ENCODE measurements around the gene RRP15.

Gene RRP15

DNA sequence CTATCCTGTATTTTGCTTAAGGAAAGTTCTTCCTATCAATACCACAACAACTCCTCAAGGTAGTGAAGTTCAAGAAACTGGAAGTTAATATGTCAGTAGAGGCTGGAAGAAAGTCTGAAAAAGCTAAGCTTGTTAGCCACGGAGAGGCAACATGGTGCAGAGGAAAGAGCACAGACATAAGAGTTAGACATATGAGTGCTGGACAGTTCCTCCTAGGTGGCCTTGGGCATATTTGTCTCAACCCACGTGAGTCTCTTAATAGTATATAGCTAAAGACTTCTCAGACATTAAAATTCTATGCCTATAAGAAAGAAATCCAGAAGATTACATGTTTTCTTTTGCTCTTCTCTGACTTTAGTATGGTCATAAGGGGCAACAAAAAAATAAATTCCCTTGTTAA, 22.8 kb upstream of the RRP15 start:
- TF ChIP-seq, protein P1, sequence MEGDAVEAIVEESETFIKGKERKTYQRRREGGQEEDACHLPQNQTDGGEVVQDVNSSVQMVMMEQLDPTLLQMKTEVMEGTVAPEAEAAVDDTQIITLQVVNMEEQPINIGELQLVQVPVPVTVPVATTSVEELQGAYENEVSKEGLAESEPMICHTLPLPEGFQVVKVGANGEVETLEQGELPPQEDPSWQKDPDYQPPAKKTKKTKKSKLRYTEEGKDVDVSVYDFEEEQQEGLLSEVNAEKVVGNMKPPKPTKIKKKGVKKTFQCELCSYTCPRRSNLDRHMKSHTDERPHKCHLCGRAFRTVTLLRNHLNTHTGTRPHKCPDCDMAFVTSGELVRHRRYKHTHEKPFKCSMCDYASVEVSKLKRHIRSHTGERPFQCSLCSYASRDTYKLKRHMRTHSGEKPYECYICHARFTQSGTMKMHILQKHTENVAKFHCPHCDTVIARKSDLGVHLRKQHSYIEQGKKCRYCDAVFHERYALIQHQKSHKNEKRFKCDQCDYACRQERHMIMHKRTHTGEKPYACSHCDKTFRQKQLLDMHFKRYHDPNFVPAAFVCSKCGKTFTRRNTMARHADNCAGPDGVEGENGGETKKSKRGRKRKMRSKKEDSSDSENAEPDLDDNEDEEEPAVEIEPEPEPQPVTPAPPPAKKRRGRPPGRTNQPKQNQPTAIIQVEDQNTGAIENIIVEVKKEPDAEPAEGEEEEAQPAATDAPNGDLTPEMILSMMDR (IDR thresholded peaks at IDR 0.05; ENCODE audit: insufficient read depth, low read length, missing control alignments): no peak
- ChIA-PET POLR2A (no interaction called here), CTCF (no interaction called here)
- no peak overlapping the region for H3K4me3 ChIP-seq (ENCODE audit: low read depth, low read length)
- no peak for DNase-seq (ENCODE audit: low read depth, low spot score)

DNA sequence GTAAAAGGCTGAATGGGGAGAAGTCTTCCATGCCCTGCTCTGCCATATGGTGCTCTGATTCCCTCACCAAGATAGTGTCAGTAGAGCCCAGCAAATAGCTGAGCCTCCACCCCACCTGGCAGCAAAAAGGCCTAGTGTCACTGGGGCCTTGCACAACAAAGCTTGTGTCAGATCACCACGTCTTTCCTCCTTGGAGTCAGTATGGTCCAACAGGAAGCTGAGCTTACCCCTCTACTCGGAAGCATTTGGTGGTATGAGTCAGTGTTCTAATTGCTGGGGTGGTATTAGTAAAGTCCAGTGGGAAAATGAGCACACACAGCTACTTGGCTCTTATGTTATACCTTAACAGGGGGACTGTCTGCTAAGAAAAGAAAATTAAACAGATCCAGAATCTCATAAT, 18.7 kb upstream of the RRP15 start:
- ChIA-PET POLR2A (no interaction called here), CTCF (no interaction called here)
- TF ChIP-seq, protein P1 (IDR thresholded peaks at IDR 0.05; ENCODE audit: insufficient read depth, low read length, missing control alignments): no peak
- no peak for DNase-seq (ENCODE audit: low read depth, low spot score)
- H3K4me3 ChIP-seq (ENCODE audit: low read depth, low read length): no peak overlapping the region

DNA sequence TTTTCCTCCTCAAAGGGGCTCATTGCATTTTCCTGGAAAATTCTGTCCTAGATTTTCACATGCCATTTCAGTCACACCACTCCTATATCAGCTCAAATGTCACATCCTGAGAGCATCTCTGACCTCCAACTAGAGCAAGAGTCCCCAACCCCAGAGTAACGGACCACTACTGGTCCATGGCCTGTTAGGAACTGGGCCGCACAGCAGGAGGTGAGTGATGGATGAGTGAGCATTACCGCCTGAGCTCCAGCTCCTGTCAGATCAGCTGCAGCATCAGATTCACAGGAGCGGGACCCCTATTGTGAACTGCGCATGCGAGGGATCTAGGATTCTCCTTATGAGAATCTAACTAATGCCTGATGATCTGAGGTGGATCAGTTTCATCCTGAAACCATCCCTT, 12.7 kb upstream of the RRP15 start:
- no peak overlapping the region for H3K4me3 ChIP-seq (ENCODE audit: low read depth, low read length)
- ChIA-PET CTCF (no interaction called here), POLR2A (no interaction called here)
- TF ChIP-seq, protein P1 (IDR thresholded peaks at IDR 0.05; ENCODE audit: insufficient read depth, low read length, missing control alignments): no peak
- no peak for DNase-seq (ENCODE audit: low read depth, low spot score)

DNA sequence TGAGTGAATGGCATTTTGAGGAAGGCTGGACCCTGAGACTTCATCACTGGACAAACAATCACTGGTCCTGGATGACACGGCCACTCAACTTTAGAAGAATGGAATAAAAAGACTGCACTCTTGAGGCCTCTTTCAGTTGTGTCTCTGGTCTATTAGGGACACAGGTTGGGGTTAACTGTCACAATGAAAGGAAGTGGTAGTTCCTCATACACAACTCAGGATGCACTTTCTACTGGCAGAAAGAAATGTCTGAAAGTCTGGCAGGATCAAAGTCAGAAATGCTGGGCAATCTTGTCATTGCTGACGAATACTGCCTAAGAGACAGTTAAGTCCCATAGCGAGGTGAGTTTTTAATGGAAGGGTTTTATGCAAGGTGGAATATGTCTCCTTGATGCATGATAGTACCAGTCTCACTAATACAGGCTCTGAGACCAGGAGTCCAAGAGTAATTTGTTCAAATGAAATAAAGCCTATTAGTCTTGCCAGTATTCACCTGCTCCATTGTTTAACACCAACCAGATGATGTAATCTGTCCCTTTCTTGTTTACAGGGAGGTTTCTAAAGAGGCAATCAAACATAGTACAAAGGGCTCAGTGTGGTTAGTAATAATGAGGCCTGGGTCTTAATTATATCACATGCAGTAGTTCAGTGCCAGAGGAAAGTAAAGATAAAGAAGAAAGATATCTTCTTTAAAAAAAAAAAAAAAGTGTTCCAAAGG, 11.2 kb upstream of the RRP15 start:
- POLR2A ChIA-PET: no interaction called here
- CTCF ChIA-PET: no interaction called here
- DNase-seq (ENCODE audit: low read depth, low spot score): no peak

DNA sequence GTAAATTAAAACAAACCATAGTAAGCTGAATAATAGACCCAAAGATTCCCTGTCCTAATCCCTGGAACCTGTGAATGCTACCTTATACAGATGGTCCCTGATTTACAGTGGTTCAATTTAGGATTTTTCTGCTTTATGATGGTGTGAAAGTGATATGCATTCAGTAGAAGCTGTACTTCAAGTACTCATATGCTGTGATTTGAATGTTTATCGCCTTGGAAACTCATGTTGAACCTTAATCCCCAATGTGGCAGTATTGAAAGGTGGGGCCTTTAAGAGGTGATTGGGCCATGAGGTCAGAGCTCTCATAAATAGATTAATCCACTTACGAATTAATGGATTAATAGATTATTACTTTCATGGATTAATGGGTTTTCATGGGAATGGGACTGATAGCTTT, 10.6 kb upstream of the RRP15 start:
- CTCF ChIA-PET: no interaction called here
- H3K4me3 ChIP-seq (ENCODE audit: low read depth, low read length): no peak overlapping the region
- DNase-seq (ENCODE audit: low read depth, low spot score): no peak
- POLR2A ChIA-PET: no interaction called here
- TF ChIP-seq, protein P1 (IDR thresholded peaks at IDR 0.05; ENCODE audit: insufficient read depth, low read length, missing control alignments): no peak

More for the DNA sequence above, 11.2 kb upstream of the RRP15 start:
- no peak overlapping the region for H3K4me3 ChIP-seq (ENCODE audit: low read depth, low read length)
- TF ChIP-seq, protein P1 (IDR thresholded peaks at IDR 0.05; ENCODE audit: insufficient read depth, low read length, missing control alignments): no peak

DNA sequence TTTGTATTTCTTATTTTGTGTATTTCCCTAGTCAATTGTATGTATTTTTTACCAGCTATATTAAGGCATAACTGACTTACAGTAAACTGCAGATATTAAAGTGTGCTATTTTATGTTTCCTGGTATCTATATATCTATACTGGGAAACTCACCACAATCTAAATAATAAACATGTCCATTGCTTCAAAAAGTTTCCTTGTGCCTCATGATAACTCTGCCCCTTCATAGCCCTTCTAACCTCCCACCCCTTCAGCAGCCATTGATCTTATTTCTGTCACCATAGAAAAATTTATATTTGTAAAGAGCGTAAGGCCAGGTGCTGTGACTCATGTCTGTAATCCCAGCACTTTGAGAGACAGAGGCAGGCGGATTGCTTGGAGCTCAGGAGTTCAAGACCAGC, 9.3 kb upstream of the RRP15 start:
- TF ChIP-seq, protein P1 (IDR thresholded peaks at IDR 0.05; ENCODE audit: insufficient read depth, low read length, missing control alignments): no peak
- CTCF ChIA-PET: interaction anchor here (1.3 kb wide), 1 partner anchor 9 kb away, joined by 3 read pairs; the partner anchor contains the start of gene RRP15

More for the DNA sequence above, 9.3 kb upstream of the RRP15 start:
- POLR2A ChIA-PET: no interaction called here
- H3K4me3 ChIP-seq (ENCODE audit: low read depth, low read length): no peak overlapping the region
- no peak for DNase-seq (ENCODE audit: low read depth, low spot score)
